GM12875 (cell line): ENCODE measurements around the gene COL13A1.

Experiments used
- H3K4me3 ChIP-seq: one replicate; pipeline ENCODE4 v1.5.1; 2011; ENCODE audit warnings: low read depth, low read length, control low read depth
- CTCF ChIP-seq: IDR thresholded peaks from 2 replicates; pipeline ENCODE4 v1.5.1; 2011; ENCODE audit warnings: low read depth, mild to moderate bottlenecking, control low read depth, inconsistent platforms, low read length, moderate library complexity, borderline replicate concordance; ENCODE audit not compliant: insufficient read depth

Gene COL13A1

GRCh38 chr10:69901628-69902505, 100.2 kb downstream of the COL13A1 start:
- peak; percentile 63; the same call in 1 of the 2 replicates for TF ChIP-seq CTCF
- H3K4me3 ChIP-seq = no peak overlapping the region

GRCh38 chr10:69902835-69903535, 101.3 kb downstream of the COL13A1 start:
- no peak for TF ChIP-seq CTCF
- no peak overlapping the region for H3K4me3 ChIP-seq

DNA sequence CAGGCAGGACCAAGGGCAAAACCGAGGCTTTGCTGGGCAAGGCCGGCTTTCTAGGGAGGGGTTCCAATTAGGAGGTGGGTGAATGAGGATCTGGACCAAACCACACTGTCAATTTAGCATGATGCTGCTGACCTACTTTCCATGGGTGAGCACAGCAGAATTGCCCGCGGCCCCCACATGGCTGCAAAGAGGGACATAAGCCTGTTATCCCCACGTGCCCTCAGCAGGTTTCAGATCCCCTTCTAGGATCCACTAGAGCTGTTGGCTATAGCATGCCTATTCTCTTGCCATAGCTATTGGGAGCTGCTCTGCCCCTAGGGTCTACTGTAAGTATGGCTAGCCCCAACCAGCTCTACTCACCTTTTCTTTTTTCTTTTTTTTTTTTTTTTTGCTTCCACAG, 102.8 kb downstream of the COL13A1 start:
- H3K4me3 ChIP-seq = no peak overlapping the region
- TF ChIP-seq CTCF = no peak

DNA sequence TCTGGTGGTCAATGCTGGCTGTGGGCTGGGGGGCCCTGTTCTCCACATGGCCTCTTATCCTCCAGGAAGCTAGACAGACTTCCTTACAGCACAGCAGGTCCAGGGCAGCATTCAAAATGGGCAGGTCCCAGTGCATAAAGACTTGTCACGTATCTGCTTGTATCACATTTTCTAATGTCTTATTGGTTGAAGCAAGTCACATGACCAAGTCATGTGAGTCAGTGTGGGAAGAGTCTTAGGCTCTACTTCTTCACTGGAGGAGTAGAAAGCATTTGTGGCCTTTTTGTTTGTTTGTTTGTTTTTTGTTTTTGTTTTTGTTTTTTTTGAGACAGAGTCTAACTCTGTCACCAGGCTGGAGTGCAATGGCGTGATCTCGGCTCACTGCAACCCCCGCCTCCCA, 104.7 kb downstream of the COL13A1 start:
- no peak for TF ChIP-seq CTCF
- H3K4me3 ChIP-seq = no peak overlapping the region

DNA sequence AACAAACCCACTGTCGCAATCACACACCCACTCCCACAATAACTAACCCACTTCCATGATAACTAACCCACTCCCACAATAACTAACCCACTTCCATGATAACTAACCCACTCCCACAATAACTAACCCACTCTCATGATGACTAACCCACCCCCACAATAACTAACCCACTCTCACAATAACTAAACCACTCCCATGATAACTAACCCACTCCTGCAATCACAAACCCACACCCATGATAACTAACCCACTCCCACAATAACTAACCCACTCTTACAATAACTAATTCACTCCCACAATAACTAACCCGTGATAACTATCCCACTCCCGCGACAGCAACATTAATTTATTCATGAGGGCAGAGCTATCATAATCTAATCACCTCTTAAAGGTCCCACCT, 105.8 kb downstream of the COL13A1 start:
- H3K4me3 ChIP-seq = no peak overlapping the region
- no peak for TF ChIP-seq CTCF

- no peak overlapping the region for H3K4me3 ChIP-seq
- TF ChIP-seq CTCF = no peak
Measured at GRCh38 chr10:69908124-69908523, 106.4 kb downstream of the COL13A1 start.
